ENCODE results near the gene CLIP2.

CLIP2 gene

GRCh38 chr7:74254129-74254857 lies 34.9 kb upstream of the CLIP2 start, which contains the start of gene RFC2:
TSS of gene RFC2 (minus strand) at chr7:74254399. CDS start at chr7:74254383, 16 bp downstream.
- peak; percentile 81 for TF ChIP-seq TAF1 (IDR thresholded peaks at IDR 0.05; ENCODE audit: borderline replicate concordance, insufficient read depth, low read length)
- peak; percentile 49 for TF ChIP-seq POLR2AphosphoS5 (IDR thresholded peaks at IDR 0.05; ENCODE audit: low read depth, low read length)
- TF ChIP-seq REST (IDR thresholded peaks at IDR 0.05; ENCODE audit: insufficient read depth in 1 of 2, low read depth in 2 of 2, low read length in 2 of 2): peak in 1 of 2 experiments; percentile 49; a peak in 2 of 4 replicates
- TF ChIP-seq FOXP2 (optimal IDR thresholded peaks at IDR 0.05; ENCODE audit: borderline replicate concordance, extremely low read depth, extremely low read length, insufficient read depth): peak; percentile 98
- TF ChIP-seq SIN3A (IDR thresholded peaks at IDR 0.05; ENCODE audit: borderline replicate concordance, insufficient read depth, low read length): 0 out of 2 replicates have a peak, but pooled peaks have one; percentile 12

GRCh38 chr7:74254858-74255379 lies 34.3 kb upstream of the CLIP2 start:
- no peak for TF ChIP-seq POLR2AphosphoS5 (IDR thresholded peaks at IDR 0.05; ENCODE audit: low read depth, low read length)
- no peak for TF ChIP-seq FOXP2 (optimal IDR thresholded peaks at IDR 0.05; ENCODE audit: borderline replicate concordance, extremely low read depth, extremely low read length, insufficient read depth)
- no peak for TF ChIP-seq SIN3A (IDR thresholded peaks at IDR 0.05; ENCODE audit: borderline replicate concordance, insufficient read depth, low read length)
- no peak; a peak in 1 of 4 replicates for TF ChIP-seq REST (IDR thresholded peaks at IDR 0.05; ENCODE audit: insufficient read depth in 1 of 2, low read depth in 2 of 2, low read length in 2 of 2)
- TF ChIP-seq TAF1 (IDR thresholded peaks at IDR 0.05; ENCODE audit: borderline replicate concordance, insufficient read depth, low read length): no peak

- TF ChIP-seq SIN3A (IDR thresholded peaks at IDR 0.05; ENCODE audit: borderline replicate concordance, insufficient read depth, low read length): 0 out of 2 replicates have a peak, but pooled peaks have one; percentile 6
- TF ChIP-seq REST (IDR thresholded peaks at IDR 0.05; ENCODE audit: insufficient read depth in 1 of 2, low read depth in 2 of 2, low read length in 2 of 2): no peak
Observed at GRCh38 chr7:74256491-74257408, 32.5 kb upstream of the CLIP2 start.

- TF ChIP-seq TAF1 (IDR thresholded peaks at IDR 0.05; ENCODE audit: borderline replicate concordance, insufficient read depth, low read length) (no peak), POLR2AphosphoS5 (IDR thresholded peaks at IDR 0.05; ENCODE audit: low read depth, low read length) (no peak), SIN3A (IDR thresholded peaks at IDR 0.05; ENCODE audit: borderline replicate concordance, insufficient read depth, low read length) (no peak), REST (IDR thresholded peaks at IDR 0.05; ENCODE audit: insufficient read depth in 1 of 2, low read depth in 2 of 2, low read length in 2 of 2) (no peak), FOXP2 (optimal IDR thresholded peaks at IDR 0.05; ENCODE audit: borderline replicate concordance, extremely low read depth, extremely low read length, insufficient read depth) (no peak)
Observed at GRCh38 chr7:74258639-74259038, 30.6 kb upstream of the CLIP2 start.
